Measurements from ENCODE around the gene E2F7.

DNA sequence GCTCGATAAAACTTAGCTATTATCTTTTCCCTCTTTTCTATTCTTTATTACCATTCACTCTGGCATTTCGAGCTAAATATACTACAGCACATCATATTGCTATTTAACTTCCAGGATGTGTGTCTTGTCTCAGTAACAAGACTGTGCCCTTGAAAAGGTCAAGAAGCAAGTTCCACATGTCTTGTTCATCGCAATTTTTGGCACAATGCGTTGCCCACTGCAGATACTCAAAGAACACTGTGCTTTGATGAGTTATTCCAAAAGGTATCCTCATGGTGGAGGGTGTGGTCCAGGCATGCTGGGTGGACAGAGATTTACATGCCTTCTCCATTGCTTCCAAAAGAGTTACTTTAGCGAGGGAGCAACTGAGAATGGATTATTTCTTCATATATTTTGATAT is 6.6 kb downstream of the E2F7 start:
- TF ChIP-seq, protein P1, sequence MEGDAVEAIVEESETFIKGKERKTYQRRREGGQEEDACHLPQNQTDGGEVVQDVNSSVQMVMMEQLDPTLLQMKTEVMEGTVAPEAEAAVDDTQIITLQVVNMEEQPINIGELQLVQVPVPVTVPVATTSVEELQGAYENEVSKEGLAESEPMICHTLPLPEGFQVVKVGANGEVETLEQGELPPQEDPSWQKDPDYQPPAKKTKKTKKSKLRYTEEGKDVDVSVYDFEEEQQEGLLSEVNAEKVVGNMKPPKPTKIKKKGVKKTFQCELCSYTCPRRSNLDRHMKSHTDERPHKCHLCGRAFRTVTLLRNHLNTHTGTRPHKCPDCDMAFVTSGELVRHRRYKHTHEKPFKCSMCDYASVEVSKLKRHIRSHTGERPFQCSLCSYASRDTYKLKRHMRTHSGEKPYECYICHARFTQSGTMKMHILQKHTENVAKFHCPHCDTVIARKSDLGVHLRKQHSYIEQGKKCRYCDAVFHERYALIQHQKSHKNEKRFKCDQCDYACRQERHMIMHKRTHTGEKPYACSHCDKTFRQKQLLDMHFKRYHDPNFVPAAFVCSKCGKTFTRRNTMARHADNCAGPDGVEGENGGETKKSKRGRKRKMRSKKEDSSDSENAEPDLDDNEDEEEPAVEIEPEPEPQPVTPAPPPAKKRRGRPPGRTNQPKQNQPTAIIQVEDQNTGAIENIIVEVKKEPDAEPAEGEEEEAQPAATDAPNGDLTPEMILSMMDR (IDR thresholded peaks at IDR 0.05) = no peak
- no peak for TF ChIP-seq POLR2A (IDR thresholded peaks at IDR 0.05)
